HepG2 (cell line): Measurements from ENCODE around the gene DST. TPM values are rescaled to one million over a fixed set of nuclear protein-coding genes. Genes with fewer than 3 reads are reported as not detected.

Experiments used
- CHD4 ChIP-seq: fragments of 200-600 bp; sonication (generic); IDR thresholded peaks from 2 replicates; pipeline ENCODE4 v1.7.0; 2017; ENCODE audit warnings: mild to moderate bottlenecking, low read length, borderline replicate concordance
- CSRNP1 ChIP-seq: sonication (generic); formaldehyde crosslinking; IDR thresholded peaks from 2 replicates; pipeline ENCODE4 v1.8.1; 2023; ENCODE audit warnings: mild to moderate bottlenecking, missing genetic modification reagents
- CTCF ChIP-seq: sonication (generic); formaldehyde crosslinking; IDR thresholded peaks from 2 replicates; pipeline ENCODE4 v1.5.0; 2020; ENCODE audit warnings: mild to moderate bottlenecking, missing genetic modification reagents, moderate library complexity
- E2F5 ChIP-seq: sonication (generic); formaldehyde crosslinking; conservative IDR thresholded peaks from 2 replicates; pipeline ENCODE4 v1.4.0; 2020; ENCODE audit warnings: missing genetic modification reagents
- GABPB1 ChIP-seq: IDR thresholded peaks from 2 replicates; pipeline ENCODE4 v1.6.1; 2016; ENCODE audit warnings: mild to moderate bottlenecking, missing genetic modification reagents, moderate library complexity, missing compliant biosample characterization
- HNF1B ChIP-seq: sonication (generic); formaldehyde crosslinking; IDR thresholded peaks from 2 replicates; pipeline ENCODE4 v1.5.1; 2020; ENCODE audit warnings: mild to moderate bottlenecking, moderate library complexity, missing genetic modification reagents
- RAD51 ChIP-seq: fragments of 450-650 bp; IDR thresholded peaks from 2 replicates; pipeline ENCODE4 v1.6.1; 2016; ENCODE audit warnings: borderline replicate concordance
- SALL1 ChIP-seq: sonication (generic); formaldehyde crosslinking; IDR thresholded peaks from 2 replicates; pipeline ENCODE4 v1.8.0; 2022; ENCODE audit warnings: mild to moderate bottlenecking, missing genetic modification reagents
- THAP8 ChIP-seq: sonication (generic); formaldehyde crosslinking; IDR thresholded peaks from 2 replicates; pipeline ENCODE4 v1.5.1; 2020; ENCODE audit warnings: missing genetic modification reagents, mild to moderate bottlenecking, borderline replicate concordance
- ZFP36 ChIP-seq: fragments of 150-350 bp; IDR thresholded peaks from 2 replicates; pipeline ENCODE4 v1.6.1; 2018; ENCODE audit warnings: borderline replicate concordance, low read length, low read depth; ENCODE audit not compliant: partially characterized antibody
- ZNF343 ChIP-seq: sonication (generic); formaldehyde crosslinking; IDR thresholded peaks from 2 replicates; pipeline ENCODE4 v1.4.0; 2020; ENCODE audit warnings: mild to moderate bottlenecking, missing genetic modification reagents
- ZNF414 ChIP-seq: sonication (generic); formaldehyde crosslinking; IDR thresholded peaks from 2 replicates; pipeline ENCODE4 v1.5.0; 2020; ENCODE audit warnings: missing genetic modification reagents
- ZNF484 ChIP-seq: sonication (generic); formaldehyde crosslinking; IDR thresholded peaks from 2 replicates; pipeline ENCODE4 v1.5.1; 2020; ENCODE audit warnings: mild to moderate bottlenecking, low read depth, missing genetic modification reagents, borderline replicate concordance
- ZNF629 ChIP-seq: sonication (generic); formaldehyde crosslinking; conservative IDR thresholded peaks from 2 replicates; pipeline ENCODE4 v1.5.0; 2020; ENCODE audit warnings: missing genetic modification reagents
- ZNF652 ChIP-seq: IDR thresholded peaks from 2 replicates; pipeline ENCODE4 v1.6.1; 2016; ENCODE audit warnings: low read depth, borderline replicate concordance
- ZNF720 ChIP-seq: sonication (generic); formaldehyde crosslinking; IDR thresholded peaks from 2 replicates; pipeline ENCODE4 v1.4.0; 2020; ENCODE audit warnings: missing genetic modification reagents
- ZNF781 ChIP-seq: sonication (generic); formaldehyde crosslinking; IDR thresholded peaks from 2 replicates; pipeline ENCODE4 v1.5.1; 2020; ENCODE audit warnings: borderline replicate concordance, mild to moderate bottlenecking, missing genetic modification reagents; ENCODE audit errors: not compliant biosample characterization
- ZNF816 ChIP-seq: sonication (generic); formaldehyde crosslinking; IDR thresholded peaks from 2 replicates; pipeline ENCODE4 v1.8.0; 2022; ENCODE audit warnings: missing genetic modification reagents, mild to moderate bottlenecking, borderline replicate concordance
- ZSCAN31 ChIP-seq: sonication (generic); formaldehyde crosslinking; IDR thresholded peaks from 2 replicates; pipeline ENCODE4 v1.5.0; 2020; ENCODE audit warnings: low read depth, mild to moderate bottlenecking, missing genetic modification reagents
- polyA plus RNA-seq, 8 experiments: library from polyadenylated mRNA; depleted of rRNA in 3 of 8; stranded (reverse) in 7 of 8; unstranded in 1 of 8; fragments of >200 nt; fragmentation: Illumina TruSeq in 4 of 8; extraction: Trizol in 4 of 8; gene quantifications; 2 replicates each; pipeline versions ENCODE4 v1.2.1 to v1.2.3, GENCODE V29; 2011 to 2016; ENCODE audit warnings: low read depth in 4 of 8, missing spikeins in 1 of 8, mixed read lengths in 1 of 8; ENCODE audit not compliant: insufficient read depth in 1 of 8
- total RNA-seq, 5 experiments: library from RNA; depleted of rRNA; stranded (reverse); fragments of >200 nt; fragmentation: Illumina TruSeq; extraction: Trizol; gene quantifications; 2 replicates each; pipeline ENCODE4 v1.2.3, GENCODE V29; 2016; ENCODE audit warnings: low read depth in 1 of 5

DST gene
- total and polyA plus RNA-seq, 2 of the 13 experiments (the other 11 are each of a cell fraction or from before 2014, with no cell fraction given) = 64.4 to 89.0 TPM

GRCh38 chr6:56542364-56543331 is 100.0 kb downstream of the DST start (continued):
- TF ChIP-seq ZNF414 (CRISPR knock-in tag) (peak; percentile 66), ZNF652 (CRISPR knock-in tag) (0 out of 2 replicates have a peak, but pooled peaks have one; percentile 50), RAD51 (no peak), ZNF781 (CRISPR knock-in tag) (peak; percentile 93), ZNF343 (CRISPR knock-in tag) (peak; percentile 90), HNF1B (CRISPR knock-in tag) (peak; percentile 82), THAP8 (CRISPR knock-in tag) (no peak), ZSCAN31 (CRISPR knock-in tag) (peak; percentile 97), CTCF (CRISPR knock-in tag) (peak; percentile 85), ZNF484 (no peak), E2F5 (peak; percentile 76; the same call in 1 of the 2 replicates), ZNF720 (CRISPR knock-in tag) (no peak), SALL1 (CRISPR knock-in tag) (peak; percentile 95), CHD4 (no peak), CSRNP1 (CRISPR knock-in tag) (peak; percentile 92), GABPB1 (CRISPR knock-in tag) (peak; percentile 84), ZNF629 (CRISPR knock-in tag) (peak; percentile 33), ZFP36 (no peak), ZNF816 (CRISPR knock-in tag) (no peak; the same call in none of the 2 replicates)
